T-cell (primary cell): ENCODE measurements around the gene PAX4. TPM values are rescaled to one million over a fixed set of nuclear protein-coding genes. Genes with fewer than 3 reads are reported as not detected.

ENCODE experiments used
- ATAC-seq, 4 experiments: fragments of 200-7000 bp in 3 of 4; fragments of 150-1000 bp in 1 of 4; cut with Tn5 transposase; replicated peaks in 1 of 4; 1 replicate in 3 of 4; 2 replicates in 1 of 4; pipeline ENCODE4 v1.10.0; 2021; ENCODE audit warnings: moderate library complexity in 3 of 4, mild to moderate bottlenecking in 2 of 4, moderate number of reproducible peaks in 1 of 4
- CTCF ChIA-PET, 2 donors: fragments of 300-600 bp; sonication (Branson Sonifier 250); formaldehyde crosslinking; loops; one replicate each; lab custom pipeline; 2022; ENCODE audit warnings: antibody characterized with exemption in 2 of 2; lab: Charles Lee
- POLR2A ChIA-PET, 2 donors: fragments of 300-600 bp; sonication (Branson Sonifier 250); formaldehyde crosslinking; loops; one replicate each; lab custom pipeline; 2022; ENCODE audit warnings: antibody characterized with exemption in 2 of 2; lab: Charles Lee
- DNase-seq, 35 experiments: peaks; one replicate each; pipeline versions ENCODE4 v3.0.0 to v3.0.0-alpha.2; 2013 to 2023
- H3K27ac ChIP-seq: one replicate; pipeline ENCODE4 v1.5.1; 2013; ENCODE audit warnings: low read length
- H3K27me3 ChIP-seq, 2 experiments: replicated peaks in 1 of 2; 1 replicate in 1 of 2; 2 replicates in 1 of 2; pipeline versions ENCODE4 v1.6.1 to v1.7.0; 2013; ENCODE audit warnings: low read length in 1 of 2, mixed read lengths in 1 of 2; ENCODE audit not compliant: control insufficient read depth in 2 of 2, insufficient read depth in 2 of 2; ENCODE audit errors: extremely low read depth in 1 of 2
- H3K36me3 ChIP-seq, 2 donors: 1 replicate in 1 of 2; 2 replicates in 1 of 2; pipeline versions ENCODE4 v1.6.1 to v1.7.0; 2013; ENCODE audit warnings: low read length in 1 of 2; ENCODE audit not compliant: control insufficient read depth in 2 of 2, insufficient read depth in 1 of 2; ENCODE audit errors: extremely low read depth in 1 of 2
- H3K4me1 ChIP-seq, 2 experiments: 1 replicate in 1 of 2; 2 replicates in 1 of 2; pipeline versions ENCODE4 v1.6.1 to v1.7.0; 2013; ENCODE audit warnings: low read length in 2 of 2, mixed read lengths in 1 of 2; ENCODE audit not compliant: insufficient read depth in 2 of 2, control insufficient read depth in 1 of 2; ENCODE audit errors: extremely low read depth in 1 of 2
- H3K4me3 ChIP-seq, 2 donors: 1 replicate in 1 of 2; 2 replicates in 1 of 2; pipeline versions ENCODE4 v1.5.1 to v1.7.0; 2013; ENCODE audit warnings: mild to moderate bottlenecking in 2 of 2, low read length in 1 of 2, moderate library complexity in 1 of 2; ENCODE audit not compliant: control insufficient read depth in 1 of 2; ENCODE audit errors: extremely low read depth in 1 of 2
- H3K9me3 ChIP-seq: 2 replicates; pipeline ENCODE4 v1.7.0; 2013
- H3K27ac Mint-ChIP-seq, 2 donors: one replicate each; pipeline ENCODE4 v1.8.0; 2020 to 2021; ENCODE audit warnings: mild to moderate bottlenecking in 2 of 2, mixed read lengths in 2 of 2
- H3K27me3 Mint-ChIP-seq, 2 donors: one replicate each; pipeline ENCODE4 v1.8.0; 2021 to 2022; ENCODE audit warnings: mixed read lengths in 2 of 2
- H3K36me3 Mint-ChIP-seq: one replicate; pipeline ENCODE4 v1.8.0; 2021; ENCODE audit warnings: mixed read lengths
- H3K4me1 Mint-ChIP-seq, 3 donors: one replicate each; pipeline ENCODE4 v1.8.0; 2020 to 2022; ENCODE audit warnings: mixed read lengths in 3 of 3, mild to moderate bottlenecking in 1 of 3
- H3K4me3 Mint-ChIP-seq, 3 donors: one replicate each; pipeline ENCODE4 v1.8.0; 2020 to 2022; ENCODE audit warnings: mild to moderate bottlenecking in 3 of 3, mixed read lengths in 3 of 3, moderate library complexity in 3 of 3
- H3K9me3 Mint-ChIP-seq, 3 donors: one replicate each; pipeline ENCODE4 v1.8.0; 2020 to 2022; ENCODE audit warnings: mixed read lengths in 3 of 3
- WGBS: methylation state at CpG from one replicate; pipeline ENCODE4 v1.1.5; 2013; ENCODE audit warnings: missing lambda C conversion rate; ENCODE audit not compliant: insufficient coverage; 5-methylcytosine and 5-hydroxymethylcytosine counted together
- total RNA-seq, 35 experiments: library from RNA in 6 of 35; stranded (reverse) in 6 of 35; fragments of 120-200 nt in 1 of 35; gene quantifications; one replicate each; pipeline versions ENCODE4 v1.2.1 to v1.2.4 and lab custom pipeline; 2013 to 2026

Gene PAX4
- total RNA-seq, 5 donors from 2014 or later (not counting 1 experiment from before 2014, with no cell fraction given), result not detected

GRCh38 chr7:127632276-127632910, 14.5 kb upstream of the PAX4 start:
- no peaks in the 10 kb centered on the region for H3K9me3 ChIP-seq
- H3K27me3 Mint-ChIP-seq, result peaks cover 29 to 40% of the 10 kb centered on the region in 2 donors
- H3K4me3 Mint-ChIP-seq, result no peak overlapping the region
- H3K4me1 Mint-ChIP-seq, result peaks cover 0 to 6% (median 2%) of the 10 kb centered on the region in 3 donors
- no peak for DNase-seq
- no peak overlapping the region for H3K27ac Mint-ChIP-seq
- 84% methylated on average over 4 of the region's 7 CpGs for WGBS
- ATAC-seq, result no peak
- H3K9me3 Mint-ChIP-seq, result no peaks in the 10 kb centered on the region
- peaks cover 0 to 4% of the 10 kb centered on the region in 2 experiments for H3K4me1 ChIP-seq
- H3K27ac ChIP-seq, result no peak overlapping the region
- no peaks in the 10 kb centered on the region for H3K36me3 Mint-ChIP-seq
- POLR2A ChIA-PET, result no interaction called here
- peaks cover 0 to 24% of the 10 kb centered on the region in 2 experiments for H3K27me3 ChIP-seq
- no peak overlapping the region for H3K4me3 ChIP-seq
- CTCF ChIA-PET, result no interaction called here
- H3K36me3 ChIP-seq, result no peaks in the 10 kb centered on the region

DNA sequence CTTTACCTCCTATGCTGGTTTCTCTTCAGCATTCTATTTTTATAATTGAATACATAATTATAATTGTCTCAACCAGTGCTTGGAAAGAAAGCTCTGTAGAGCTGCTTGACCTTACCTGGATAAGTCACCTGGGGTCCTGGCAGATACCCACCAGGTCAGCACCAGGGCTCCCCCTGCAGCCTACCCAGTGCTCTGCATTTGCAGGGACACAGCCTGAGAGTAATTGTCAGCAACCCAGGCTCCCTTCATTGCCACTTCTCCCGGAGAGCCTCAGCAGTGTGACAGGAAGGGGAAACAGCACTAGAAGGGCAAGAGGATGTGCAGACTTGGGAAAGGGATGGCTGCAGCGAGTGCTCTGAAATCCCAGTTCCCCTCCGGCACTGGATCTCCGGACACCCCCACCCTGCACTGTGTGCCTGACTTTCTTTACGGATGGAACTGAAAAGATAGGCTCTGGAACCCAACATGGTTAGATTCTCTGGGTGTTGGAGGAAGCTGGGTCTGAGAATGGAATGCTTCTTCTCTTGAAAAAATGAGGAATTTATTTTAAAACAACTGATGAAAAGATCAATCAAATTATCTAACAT, 11.4 kb upstream of the PAX4 start:
- H3K4me3 Mint-ChIP-seq, result no peak overlapping the region
- CTCF ChIA-PET, result interaction anchor here in 1 of 2 donors (0.9 kb wide), 1 partner anchor 826 kb away, joined by 3 read pairs; no protein-coding TSS in a partner anchor
- ATAC-seq, result peak in 3 of 4 experiments; percentile 53 to 56 (median 56)

GRCh38 chr7:127628445-127628844, 10.5 kb upstream of the PAX4 start:
- no peak for ATAC-seq
- H3K9me3 ChIP-seq, result no peaks in the 10 kb centered on the region
- Mint-ChIP-seq H3K9me3 (no peaks in the 10 kb centered on the region), H3K36me3 (no peaks in the 10 kb centered on the region), H3K4me1 (peaks cover 0 to 6% (median 2%) of the 10 kb centered on the region in 3 donors), H3K27ac (no peak overlapping the region), H3K27me3 (peaks cover 19 to 30% of the 10 kb centered on the region in 2 donors), H3K4me3 (no peak overlapping the region)
- ChIA-PET CTCF (interaction anchor here in 1 of 2 donors (0.9 kb wide), 1 partner anchor 825 kb away, joined by 3 read pairs; no protein-coding TSS in a partner anchor), POLR2A (no interaction called here)
- peaks cover 0 to 19% of the 10 kb centered on the region in 2 experiments for H3K27me3 ChIP-seq
- no peak overlapping the region for H3K4me3 ChIP-seq
- no peaks in the 10 kb centered on the region for H3K36me3 ChIP-seq
- DNase-seq, result no peak
- H3K27ac ChIP-seq, result no peak overlapping the region
- no CpG with 5 or more reads among the region's 3 CpGs for WGBS
- peaks cover 0 to 4% of the 10 kb centered on the region in 2 experiments for H3K4me1 ChIP-seq

More for the DNA sequence above, 11.4 kb upstream of the PAX4 start:
- Histone ChIP-seq H3K9me3 (no peaks in the 10 kb centered on the region), H3K27ac (no peak overlapping the region), H3K27me3 (peaks cover 0 to 19% of the 10 kb centered on the region in 2 experiments), H3K36me3 (no peaks in the 10 kb centered on the region), H3K4me1 (peaks cover 0 to 4% of the 10 kb centered on the region in 2 experiments), H3K4me3 (no peak overlapping the region)
- Mint-ChIP-seq H3K27me3 (peaks cover 19 to 31% of the 10 kb centered on the region in 2 donors), H3K4me1 (peaks cover 0 to 6% (median 2%) of the 10 kb centered on the region in 3 donors), H3K27ac (no peak overlapping the region), H3K36me3 (no peaks in the 10 kb centered on the region), H3K9me3 (no peaks in the 10 kb centered on the region)
- DNase-seq, result peak in 14 of 35 experiments; percentile 8 to 35 (median 21)
- POLR2A ChIA-PET, result no interaction called here
- 7% methylated on average over 2 of the region's 5 CpGs for WGBS

GRCh38 chr7:127625331-127625730, 7.4 kb upstream of the PAX4 start:
- ChIA-PET POLR2A (no interaction called here), CTCF (no interaction called here)
- Histone ChIP-seq H3K4me1 (peaks cover 0 to 7% of the 10 kb centered on the region in 2 experiments), H3K36me3 (no peaks in the 10 kb centered on the region), H3K27ac (no peak overlapping the region), H3K4me3 (no peak overlapping the region), H3K27me3 (peaks cover 0 to 15% of the 10 kb centered on the region in 2 experiments), H3K9me3 (no peaks in the 10 kb centered on the region)
- H3K27me3 Mint-ChIP-seq, result peaks cover 27 to 34% of the 10 kb centered on the region in 2 donors
- DNase-seq (no peak), ATAC-seq (no peak)
- H3K36me3 Mint-ChIP-seq, result no peaks in the 10 kb centered on the region
- no peak overlapping the region for H3K4me3 Mint-ChIP-seq
- no peaks in the 10 kb centered on the region for H3K9me3 Mint-ChIP-seq
- no peak overlapping the region for H3K27ac Mint-ChIP-seq
- H3K4me1 Mint-ChIP-seq, result peaks cover 7 to 16% (median 9%) of the 10 kb centered on the region in 3 donors

DNA sequence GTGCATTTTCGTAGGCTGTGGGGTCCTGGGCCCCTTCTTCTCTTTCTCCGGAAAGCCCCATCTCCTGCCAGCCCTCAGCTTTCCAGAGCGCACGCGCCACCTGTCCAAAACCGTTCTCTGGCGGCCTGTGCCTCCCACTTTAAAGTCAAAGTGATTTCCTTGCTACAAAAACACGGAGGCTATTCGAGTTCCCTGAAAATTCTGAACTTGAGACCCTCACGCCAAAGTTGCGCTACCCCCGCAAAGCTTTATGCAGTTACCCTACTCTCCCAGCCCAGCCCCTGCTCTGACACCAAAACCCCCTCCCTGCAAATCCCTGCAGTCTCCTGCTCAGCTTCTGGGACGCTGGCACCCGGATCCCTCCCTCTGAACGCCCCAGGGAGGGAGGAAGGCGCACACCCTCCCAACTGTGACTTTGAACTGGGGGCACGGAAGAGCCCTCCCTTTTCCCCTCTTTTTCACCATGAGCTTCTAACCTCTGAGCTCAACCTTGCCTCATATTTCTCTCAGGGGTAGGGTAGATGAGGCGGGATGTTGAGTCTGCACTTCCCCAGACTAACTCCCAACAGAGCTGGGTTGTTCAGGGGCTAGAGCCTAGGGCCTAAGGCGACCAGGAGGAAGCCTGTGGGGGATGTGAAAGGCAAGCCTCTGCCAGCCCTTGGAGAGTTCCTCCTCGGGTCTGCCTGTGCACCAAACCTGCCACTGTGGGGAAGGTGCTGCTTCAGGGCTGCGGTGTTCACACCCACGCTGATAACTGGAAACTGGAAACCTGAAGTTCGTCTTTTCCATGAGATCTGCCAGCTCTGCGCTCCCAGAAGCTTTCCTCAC, 2.7 kb upstream of the PAX4 start:
- POLR2A ChIA-PET, result no interaction called here
- Histone ChIP-seq H3K27ac (no peak overlapping the region), H3K9me3 (no peaks in the 10 kb centered on the region), H3K36me3 (no peaks in the 10 kb centered on the region), H3K4me3 (no peak overlapping the region), H3K27me3 (peaks cover 0 to 30% of the 10 kb centered on the region in 2 experiments), H3K4me1 (peaks cover 0 to 3% of the 10 kb centered on the region in 2 experiments)
- 3% methylated on average over 17 of the region's 24 CpGs for WGBS
- DNase-seq, result no peak
- H3K9me3 Mint-ChIP-seq, result no peaks in the 10 kb centered on the region
- no peak for ATAC-seq
- H3K36me3 Mint-ChIP-seq, result no peaks in the 10 kb centered on the region
- no peak overlapping the region for H3K27ac Mint-ChIP-seq
- CTCF ChIA-PET, result no interaction called here
- H3K4me1 Mint-ChIP-seq, result peaks cover 7 to 11% (median 9%) of the 10 kb centered on the region in 3 donors
- H3K4me3 Mint-ChIP-seq, result peak overlapping the region in 1 of 3 donors; percentile 22
- H3K27me3 Mint-ChIP-seq, result peaks cover 48 to 69% of the 10 kb centered on the region in 2 donors

DNA sequence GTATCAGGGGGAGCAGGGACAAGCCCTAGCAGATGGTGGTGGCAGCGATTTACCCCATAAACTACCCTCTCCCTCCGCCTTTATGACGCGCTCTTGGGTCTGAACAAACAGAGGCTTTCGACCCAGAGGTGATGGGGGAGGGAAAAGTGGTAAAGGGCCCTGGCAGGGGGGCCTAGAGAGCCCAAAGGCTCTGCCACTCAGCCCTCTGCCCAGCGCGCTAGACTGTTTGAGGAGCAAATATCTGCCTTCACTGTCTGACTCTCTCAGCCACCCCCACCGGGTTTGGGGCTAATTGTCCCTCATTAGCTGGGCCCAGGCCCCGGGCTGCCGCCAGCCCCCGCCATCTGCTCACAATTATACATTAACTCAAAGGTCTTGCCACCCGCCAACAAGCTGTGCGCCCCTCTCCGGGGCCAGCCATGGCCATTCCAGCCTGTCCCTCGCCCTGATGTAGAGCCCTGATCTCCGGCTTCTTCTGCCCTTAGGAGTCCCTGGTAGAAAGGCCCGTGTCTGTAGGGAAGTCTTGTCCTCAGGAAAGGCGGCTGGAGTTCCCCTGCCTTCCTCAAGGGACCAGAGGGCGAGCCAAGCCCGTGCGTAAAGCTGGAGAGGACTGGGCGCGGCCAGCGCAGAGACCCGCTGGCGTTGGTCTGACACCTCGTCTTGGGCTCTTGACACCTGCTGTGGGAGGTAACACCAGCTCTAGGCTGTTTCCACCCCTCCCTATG, 1.9 kb upstream of the PAX4 start:
- no peaks in the 10 kb centered on the region for H3K9me3 Mint-ChIP-seq
- H3K4me3 ChIP-seq, result no peak overlapping the region
- DNase-seq, result no peak
- no peak overlapping the region for H3K27ac ChIP-seq
- WGBS, result 11% methylated on average over 12 of the region's 27 CpGs
- H3K4me1 ChIP-seq, result peaks cover 0 to 3% of the 10 kb centered on the region in 2 experiments
- ChIA-PET POLR2A (no interaction called here), CTCF (no interaction called here)
- ATAC-seq, result no peak
- no peak overlapping the region for H3K27ac Mint-ChIP-seq
- no peaks in the 10 kb centered on the region for H3K36me3 ChIP-seq
- peaks cover 0 to 38% of the 10 kb centered on the region in 2 experiments for H3K27me3 ChIP-seq
- peaks cover 7 to 11% (median 9%) of the 10 kb centered on the region in 3 donors for H3K4me1 Mint-ChIP-seq
- H3K9me3 ChIP-seq, result no peaks in the 10 kb centered on the region
- H3K4me3 Mint-ChIP-seq, result no peak overlapping the region
- peaks cover 48 to 74% of the 10 kb centered on the region in 2 donors for H3K27me3 Mint-ChIP-seq
- H3K36me3 Mint-ChIP-seq, result no peaks in the 10 kb centered on the region
